Endothelial cell of umbilical vein (primary cell): ENCODE data around the gene SCO2.

Experiments used
- CTCF ChIP-seq, 2 donors: IDR thresholded peaks; 1 replicate in 1 of 2; 2 replicates in 1 of 2; pipeline ENCODE4 v1.5.1; 2011; ENCODE audit warnings: low read length in 2 of 2, mild to moderate bottlenecking in 2 of 2, moderate library complexity in 2 of 2, control low read depth in 1 of 2, inconsistent platforms in 1 of 2, low read depth in 1 of 2; ENCODE audit not compliant: insufficient read depth in 1 of 2; ENCODE audit errors: extremely low read depth in 1 of 2
- EZH2 ChIP-seq: IDR thresholded peaks from 2 replicates; pipeline ENCODE4 v1.6.1; 2012; ENCODE audit warnings: borderline replicate concordance, low read depth, mild to moderate bottlenecking, moderate library complexity, low read length, inconsistent platforms; ENCODE audit not compliant: severe bottlenecking
- FOS ChIP-seq: IDR thresholded peaks from 2 replicates; pipeline ENCODE4 v1.6.1; 2011; ENCODE audit warnings: mild to moderate bottlenecking, low read length, moderate library complexity, borderline replicate concordance; ENCODE audit not compliant: insufficient read depth
- GATA2 ChIP-seq: IDR thresholded peaks from 2 replicates; pipeline ENCODE4 v1.7.0; 2011; ENCODE audit warnings: low read depth, mild to moderate bottlenecking, moderate library complexity, mixed read lengths, low read length; ENCODE audit not compliant: insufficient read length, insufficient read depth
- JUN ChIP-seq: IDR thresholded peaks from 2 replicates; pipeline ENCODE4 v1.6.1; 2011; ENCODE audit warnings: borderline replicate concordance, low read depth; ENCODE audit not compliant: insufficient read length, insufficient read depth
- MAX ChIP-seq: IDR thresholded peaks from 2 replicates; pipeline ENCODE4 v1.6.1; 2011; ENCODE audit not compliant: insufficient read depth, insufficient read length
- POLR2A ChIP-seq: IDR thresholded peaks from 2 replicates; pipeline ENCODE4 v1.6.1; 2012; ENCODE audit warnings: low read depth, mild to moderate bottlenecking, control low read depth, low read length
- POLR2AphosphoS5 ChIP-seq: IDR thresholded peaks from 2 replicates; pipeline ENCODE4 v1.6.1; 2012; ENCODE audit warnings: low read depth, mild to moderate bottlenecking, control low read depth, low read length, moderate library complexity; ENCODE audit not compliant: insufficient read depth

DNA sequence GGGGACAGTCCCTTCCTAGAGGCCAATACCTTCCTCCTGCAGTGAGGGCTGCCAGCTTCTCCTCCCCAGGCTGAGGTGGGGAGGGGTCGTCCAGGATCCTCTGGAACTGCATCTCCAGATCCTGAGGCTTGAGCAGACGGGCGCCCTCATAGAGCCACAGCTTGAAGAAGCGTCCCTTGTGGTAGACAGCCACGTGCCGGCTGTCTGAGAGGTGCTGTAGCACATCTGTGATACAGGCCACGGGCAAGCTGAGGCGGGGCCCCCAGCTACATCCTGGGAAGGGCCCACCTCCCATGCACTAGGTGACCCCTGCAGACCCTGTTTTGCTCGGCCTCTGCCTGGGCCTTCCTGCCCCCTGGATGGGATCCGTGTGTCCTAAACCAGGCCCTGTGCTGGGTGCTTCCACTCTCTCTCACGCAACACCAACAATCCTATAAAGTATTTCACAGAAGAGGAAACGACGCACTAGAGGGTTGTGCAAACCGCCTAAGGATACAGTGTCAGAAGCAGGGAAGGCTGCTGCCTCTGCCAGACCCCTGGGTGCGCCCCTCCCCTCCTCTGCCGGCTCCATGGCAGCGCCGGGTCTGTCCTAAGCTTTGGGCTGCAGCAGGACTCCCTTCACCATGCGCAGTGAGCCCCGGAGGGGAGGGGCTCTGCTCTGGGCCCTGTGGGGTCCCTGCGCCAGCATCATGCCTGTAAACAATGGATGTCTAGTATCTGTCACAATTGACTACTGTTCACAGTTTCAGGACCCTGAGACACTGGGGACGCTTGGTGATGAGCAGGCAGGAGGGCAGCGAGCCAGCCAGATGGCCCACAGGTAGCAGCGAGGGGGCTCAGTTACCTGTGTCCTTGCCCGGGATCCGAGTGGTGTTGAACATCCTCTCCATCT lies 48.3 kb upstream of the SCO2 start:
- no peak for TF ChIP-seq CTCF (IDR thresholded peaks at IDR 0.05; ENCODE audit: extremely low read depth in 1 of 2, insufficient read depth in 1 of 2, low read depth in 1 of 2, low read length in 2 of 2)
- TF ChIP-seq GATA2: no peak
- TF ChIP-seq POLR2A: no peak
- TF ChIP-seq POLR2AphosphoS5: no peak
- no peak for TF ChIP-seq EZH2
- no peak for TF ChIP-seq MAX
- no peak for TF ChIP-seq FOS
- no peak for TF ChIP-seq JUN
